Liver (tissue), 9 donors: ENCODE measurements around the gene MMEL1. TPM values are rescaled to one million over a fixed set of nuclear protein-coding genes. Genes with fewer than 3 reads are reported as not detected.

Experiments
- DNase-seq: peaks from one replicate; pipeline ENCODE4 v3.0.0-alpha.2; 2017; ENCODE audit warnings: low spot score
- H3K27ac ChIP-seq, 2 donors: one replicate each; pipeline ENCODE4 v1.7.0; 2013; ENCODE audit warnings: inconsistent platforms in 2 of 2, low read length in 2 of 2, control low read depth in 1 of 2, low read depth in 1 of 2, mild to moderate bottlenecking in 1 of 2
- H3K27me3 ChIP-seq, 4 donors: one replicate each; pipeline versions ENCODE4 v1.6.1 to v1.7.0; 2013; ENCODE audit warnings: low read length in 3 of 4, inconsistent platforms in 1 of 4, mild to moderate bottlenecking in 1 of 4, moderate library complexity in 1 of 4; ENCODE audit not compliant: control insufficient read depth in 4 of 4, insufficient read depth in 4 of 4
- H3K36me3 ChIP-seq, 4 donors: one replicate each; pipeline versions ENCODE4 v1.6.1 to v1.7.0; 2013; ENCODE audit warnings: low read length in 3 of 4, mild to moderate bottlenecking in 3 of 4, low read depth in 1 of 4, moderate library complexity in 1 of 4; ENCODE audit not compliant: control insufficient read depth in 4 of 4, insufficient read depth in 3 of 4
- H3K4me1 ChIP-seq, 4 donors: one replicate each; pipeline versions ENCODE4 v1.6.1 to v1.7.0; 2013; ENCODE audit warnings: low read length in 3 of 4, mild to moderate bottlenecking in 3 of 4, moderate library complexity in 1 of 4; ENCODE audit not compliant: control insufficient read depth in 4 of 4, insufficient read depth in 4 of 4
- H3K4me3 ChIP-seq, 3 donors: one replicate each; pipeline versions ENCODE4 v1.6.1 to v1.7.0; 2013; ENCODE audit warnings: low read length in 3 of 3, control low read depth in 1 of 3, low read depth in 1 of 3, mild to moderate bottlenecking in 1 of 3
- H3K9ac ChIP-seq, 2 donors: one replicate each; pipeline ENCODE4 v1.7.0; 2013; ENCODE audit warnings: low read length in 2 of 2, mild to moderate bottlenecking in 2 of 2, moderate library complexity in 2 of 2, control low read depth in 1 of 2, low read depth in 1 of 2
- H3K9me3 ChIP-seq, 4 donors: one replicate each; pipeline versions ENCODE4 v1.6.1 to v1.7.0; 2013; ENCODE audit warnings: low read length in 3 of 4; ENCODE audit not compliant: control insufficient read depth in 4 of 4
- ATF3 ChIP-seq: IDR thresholded peaks from 2 replicates; pipeline ENCODE4 v1.6.1; 2016; ENCODE audit warnings: antibody characterized with exemption
- CTCF ChIP-seq: fragments of 150-350 bp; IDR thresholded peaks from 2 replicates; pipeline ENCODE4 v1.5.1; 2017; ENCODE audit warnings: improper control_type of control experiment, low read depth, low read length; ENCODE audit not compliant: missing input control
- EGR1 ChIP-seq, 2 donors: IDR thresholded peaks; 2 replicates each; pipeline ENCODE4 v1.6.1; 2016 to 2018; ENCODE audit warnings: antibody characterized with exemption in 2 of 2, low read depth in 2 of 2
- FOXA1 ChIP-seq: IDR thresholded peaks from 2 replicates; pipeline ENCODE4 v1.6.1; 2016; ENCODE audit warnings: antibody characterized with exemption
- FOXA2 ChIP-seq: IDR thresholded peaks from 2 replicates; pipeline ENCODE4 v1.6.1; 2016; ENCODE audit warnings: antibody characterized with exemption
- GABPA ChIP-seq, 2 donors: IDR thresholded peaks in 1 of 2; conservative IDR thresholded peaks in 1 of 2; 2 replicates each; pipeline ENCODE4 v1.6.1; 2016; ENCODE audit warnings: antibody characterized with exemption in 2 of 2, mild to moderate bottlenecking in 1 of 2, moderate library complexity in 1 of 2
- HNF4A ChIP-seq, 2 donors: conservative IDR thresholded peaks; 2 replicates each; pipeline ENCODE4 v1.6.1; 2016; ENCODE audit warnings: antibody characterized with exemption in 2 of 2, mild to moderate bottlenecking in 2 of 2
- HNF4G ChIP-seq: IDR thresholded peaks from 2 replicates; pipeline ENCODE4 v1.6.1; 2016; ENCODE audit warnings: antibody characterized with exemption
- JUND ChIP-seq, 2 donors: IDR thresholded peaks; 2 replicates each; pipeline ENCODE4 v1.6.1; 2016; ENCODE audit warnings: antibody characterized with exemption in 2 of 2
- MAX ChIP-seq: IDR thresholded peaks from 2 replicates; pipeline ENCODE4 v1.6.1; 2016; ENCODE audit warnings: antibody characterized with exemption
- REST ChIP-seq: IDR thresholded peaks from 2 replicates; pipeline ENCODE4 v1.6.1; 2016; ENCODE audit warnings: antibody characterized with exemption, mild to moderate bottlenecking
- RXRA ChIP-seq, 2 donors: IDR thresholded peaks; 2 replicates each; pipeline ENCODE4 v1.6.1; 2017 to 2018; ENCODE audit warnings: antibody characterized with exemption in 2 of 2, mild to moderate bottlenecking in 1 of 2
- SP1 ChIP-seq: IDR thresholded peaks from 2 replicates; pipeline ENCODE4 v1.6.1; 2018; ENCODE audit warnings: antibody characterized with exemption, mild to moderate bottlenecking
- TAF1 ChIP-seq: conservative IDR thresholded peaks from 2 replicates; pipeline ENCODE4 v1.6.1; 2016; ENCODE audit warnings: antibody characterized with exemption, mild to moderate bottlenecking
- YY1 ChIP-seq: IDR thresholded peaks from 2 replicates; pipeline ENCODE4 v1.6.1; 2016; ENCODE audit warnings: antibody characterized with exemption, mild to moderate bottlenecking
- ZBTB33 ChIP-seq: IDR thresholded peaks from 2 replicates; pipeline ENCODE4 v1.6.1; 2016; ENCODE audit warnings: antibody characterized with exemption
- WGBS: extraction: QIAGEN DNeasy Blood & Tissue Kit; methylation state at CpG from one replicate; pipeline ENCODE4 v1.1.7; 2013; 5-methylcytosine and 5-hydroxymethylcytosine counted together
- polyA plus RNA-seq, 2 donors: library from polyadenylated mRNA; stranded (reverse) in 1 of 2; unstranded in 1 of 2; fragments of 200-250 nt in 1 of 2; fragments of >200 nt in 1 of 2; fragmentation: Nextera tagmentation in 1 of 2; extraction: Ambion mirVana in 1 of 2; gene quantifications; one replicate each; pipeline versions ENCODE4 v1.2.1 to v1.2.3, GENCODE V29; 2013 to 2015
- total RNA-seq, 2 donors: library from RNA; depleted of rRNA; stranded (reverse); fragments of >200 nt; gene quantifications; one replicate each; pipeline ENCODE4 v1.2.3, GENCODE V29; 2014
- donor health status: healthy.
- donor health status: healthy.
- donor health status: healthy.
- donor health status: healthy.
- donor health status: healthy.

Gene MMEL1
- total and polyA plus RNA-seq, 4 donors: under 0.01 to 0.42 TPM; not detected in 2

GRCh38 chr1:2612591-2613365 is 20.0 kb downstream of the MMEL1 start (continued):
- no peak for TF ChIP-seq CTCF

GRCh38 chr1:2611621-2612437 is 21.0 kb downstream of the MMEL1 start:
- no peak for TF ChIP-seq HNF4A (conservative IDR thresholded peaks at IDR 0.05)
- no peak for TF ChIP-seq RXRA (IDR thresholded peaks at IDR 0.05)
- no peak for TF ChIP-seq JUND (IDR thresholded peaks at IDR 0.05)
- TF ChIP-seq TAF1: no peak
- no peak for TF ChIP-seq EGR1 (IDR thresholded peaks at IDR 0.05; ENCODE audit: low read depth in 2 of 2)
- TF ChIP-seq HNF4G: no peak
- no peak for TF ChIP-seq FOXA2
- no peak for TF ChIP-seq GABPA (IDR thresholded peaks at IDR 0.05 in 1 of 2, conservative IDR thresholded peaks at IDR 0.05 in 1 of 2)
- no peak for TF ChIP-seq ATF3
- no peak for TF ChIP-seq YY1
- TF ChIP-seq FOXA1: no peak
- no peak for TF ChIP-seq MAX
- no peak for TF ChIP-seq SP1
- TF ChIP-seq ZBTB33: no peak
- peaks cover 0 to 2% (median 0%) of the 10 kb centered on the region in 4 donors for H3K36me3 ChIP-seq
- H3K27me3 ChIP-seq: no peaks in the 10 kb centered on the region

GRCh38 chr1:2611031-2611501 is 21.8 kb downstream of the MMEL1 start:
- H3K9ac ChIP-seq: no peak overlapping the region
- no peaks in the 10 kb centered on the region for H3K4me1 ChIP-seq
- H3K27me3 ChIP-seq: no peaks in the 10 kb centered on the region
- peaks cover 2 to 8% (median 4%) of the 10 kb centered on the region in 4 donors for H3K9me3 ChIP-seq
- WGBS: 22% methylated on average over 24 of the region's 24 CpGs
- H3K4me3 ChIP-seq: no peak overlapping the region
- peak; percentile 64 for DNase-seq
- H3K27ac ChIP-seq: no peak overlapping the region
- peaks cover 0 to 2% (median 0%) of the 10 kb centered on the region in 4 donors for H3K36me3 ChIP-seq
- TF ChIP-seq ZBTB33 (no peak), SP1 (no peak), REST (no peak), HNF4A (conservative IDR thresholded peaks at IDR 0.05) (no peak), FOXA2 (no peak)

More at GRCh38 chr1:2611621-2612437, 21.0 kb downstream of the MMEL1 start:
- 85% methylated on average over 19 of the region's 19 CpGs for WGBS
- no peak overlapping the region for H3K9ac ChIP-seq
- no peaks in the 10 kb centered on the region for H3K4me1 ChIP-seq
- no peak overlapping the region for H3K27ac ChIP-seq
- H3K9me3 ChIP-seq: peaks cover 2 to 8% (median 6%) of the 10 kb centered on the region in 4 donors
- DNase-seq: no peak
- no peak overlapping the region for H3K4me3 ChIP-seq
